IMR-90 (cell line): ENCODE results near the gene CA11. TPM values are rescaled to one million over a fixed set of nuclear protein-coding genes. Genes with fewer than 3 reads are reported as not detected.

ENCODE experiments used
- ATAC-seq: fragments of 200-7000 bp; cut with Tn5 transposase; 2 replicates; pipeline ENCODE4 v1.9.1; 2020; ENCODE audit warnings: low read depth, mild to moderate bottlenecking, moderate library complexity
- BruUV-seq: library from RNA; stranded (reverse); fragments of 400-500 nt; replicated peaks from 2 replicates; lab custom pipeline; 2021; lab: Mats Ljungman, UMichigan
- CTCF ChIA-PET: fragments of 300-600 bp; formaldehyde crosslinking; extraction: SDS; loops from one replicate; lab custom pipeline; 2021; ENCODE audit warnings: antibody characterized with exemption; lab: Yijun Ruan, JAX
- POLR2A ChIA-PET: fragments of 300-600 bp; sonication (Branson Sonifier 250); formaldehyde crosslinking; loops from one replicate; lab custom pipeline; 2022; ENCODE audit warnings: antibody characterized with exemption; ENCODE audit not compliant: unreplicated experiment; lab: Charles Lee
- DNase-seq: peaks from one replicate; pipeline ENCODE4 v3.0.0; 2013
- H2AFZ ChIP-seq: replicated peaks from 2 replicates; pipeline ENCODE3; 2013; ENCODE audit warnings: low read length, mild to moderate bottlenecking; ENCODE audit not compliant: poor library complexity
- H2AK5ac ChIP-seq: 2 replicates; pipeline ENCODE4 v1.6.1; 2013; ENCODE audit warnings: low read depth, low read length, inconsistent platforms
- H2AK9ac ChIP-seq: replicated peaks from 2 replicates; pipeline ENCODE3; 2013; ENCODE audit warnings: mild to moderate bottlenecking, low read depth, low read length, moderate library complexity; ENCODE audit not compliant: poor library complexity
- H2BK120ac ChIP-seq: 2 replicates; pipeline ENCODE4 v1.6.1; 2013; ENCODE audit warnings: low read depth, low read length, inconsistent platforms
- H2BK15ac ChIP-seq: 3 replicates; pipeline ENCODE4 v1.6.1; 2013; ENCODE audit warnings: low read depth, low read length, inconsistent platforms
- H2BK20ac ChIP-seq: 2 replicates; pipeline ENCODE4 v1.6.1; 2013; ENCODE audit warnings: low read depth, mild to moderate bottlenecking, inconsistent platforms, low read length, moderate library complexity
- H2BK5ac ChIP-seq: 2 replicates; pipeline ENCODE4 v1.6.1; 2013; ENCODE audit warnings: mild to moderate bottlenecking, low read depth, low read length, inconsistent platforms; ENCODE audit not compliant: poor library complexity, severe bottlenecking
- H3K14ac ChIP-seq: replicated peaks from 2 replicates; pipeline ENCODE4 v1.6.1; 2013; ENCODE audit warnings: low read depth, low read length, inconsistent platforms
- H3K18ac ChIP-seq: 2 replicates; pipeline ENCODE4 v1.6.1; 2013; ENCODE audit warnings: low read depth, low read length, control low read depth
- H3K23ac ChIP-seq: 2 replicates; pipeline ENCODE4 v1.6.1; 2013; ENCODE audit warnings: low read depth, low read length, inconsistent platforms
- H3K27ac ChIP-seq: 2 replicates; pipeline ENCODE4 v1.5.1; 2013; ENCODE audit warnings: mild to moderate bottlenecking, control low read depth, low read length; ENCODE audit not compliant: insufficient read depth
- H3K27me3 ChIP-seq: 2 replicates; pipeline ENCODE4 v1.6.1; 2013; ENCODE audit warnings: low read length; ENCODE audit not compliant: control insufficient read depth, insufficient read depth
- H3K36me3 ChIP-seq: 2 replicates; pipeline ENCODE4 v1.6.1; 2013; ENCODE audit warnings: low read length, mixed read lengths; ENCODE audit not compliant: control insufficient read depth, insufficient read depth
- H3K4ac ChIP-seq: 2 replicates; pipeline ENCODE4 v1.6.1; 2013; ENCODE audit warnings: low read depth, low read length, inconsistent platforms
- H3K4me1 ChIP-seq: 2 replicates; pipeline ENCODE4 v1.6.1; 2013; ENCODE audit warnings: low read length, mixed read lengths; ENCODE audit not compliant: control insufficient read depth, insufficient read depth
- H3K4me2 ChIP-seq: 2 replicates; pipeline ENCODE4 v1.6.1; 2013; ENCODE audit warnings: low read depth, mild to moderate bottlenecking, control low read depth, low read length, moderate library complexity
- H3K4me3 ChIP-seq: 2 replicates; pipeline ENCODE4 v1.5.1; 2013; ENCODE audit warnings: low read depth, mild to moderate bottlenecking, control low read depth, low read length, moderate library complexity; ENCODE audit not compliant: insufficient read depth
- H3K56ac ChIP-seq: 2 replicates; pipeline ENCODE4 v1.6.1; 2013; ENCODE audit warnings: low read length, inconsistent platforms; ENCODE audit not compliant: insufficient read depth; ENCODE audit errors: extremely low read depth
- H3K79me1 ChIP-seq, 2 experiments: 2 replicates each; pipeline ENCODE4 v1.6.1; 2013; ENCODE audit warnings: low read length in 2 of 2, inconsistent platforms in 1 of 2, low read depth in 1 of 2
- H3K9ac ChIP-seq: 2 replicates; pipeline ENCODE4 v1.6.1; 2013; ENCODE audit warnings: low read depth, low read length, control low read depth
- H3K9me1 ChIP-seq: 2 replicates; pipeline ENCODE4 v1.6.1; 2013; ENCODE audit warnings: low read length, inconsistent platforms; ENCODE audit not compliant: insufficient read depth
- H3K9me3 ChIP-seq: 2 replicates; pipeline ENCODE4 v1.6.1; 2013; ENCODE audit warnings: low read length; ENCODE audit not compliant: control insufficient read depth, insufficient read depth
- H4K20me1 ChIP-seq: 2 replicates; pipeline ENCODE4 v1.6.1; 2013; ENCODE audit warnings: low read length, inconsistent platforms; ENCODE audit not compliant: insufficient read depth
- H4K5ac ChIP-seq: 2 replicates; pipeline ENCODE4 v1.6.1; 2013; ENCODE audit warnings: mild to moderate bottlenecking, low read depth, low read length, control low read depth
- H4K8ac ChIP-seq, 2 experiments: 2 replicates each; pipeline ENCODE4 v1.6.1; 2013; ENCODE audit warnings: low read depth in 2 of 2, low read length in 2 of 2, control low read depth in 1 of 2, inconsistent platforms in 1 of 2
- H4K91ac ChIP-seq: 2 replicates; pipeline ENCODE4 v1.6.1; 2013; ENCODE audit warnings: low read depth, low read length, inconsistent platforms; ENCODE audit not compliant: insufficient read depth
- ELK1 ChIP-seq: fragments of 150-350 bp; IDR thresholded peaks from 2 replicates; pipeline ENCODE4 v1.6.1; 2016; ENCODE audit warnings: low read depth, mild to moderate bottlenecking, low read length, moderate library complexity, borderline replicate concordance
- RFX5 ChIP-seq: IDR thresholded peaks from 2 replicates; pipeline ENCODE4 v1.8.0; 2012; ENCODE audit warnings: low read depth, mild to moderate bottlenecking, low read length, moderate library complexity
- WGBS, 2 experiments: methylation state at CpG; one replicate each; pipeline versions ENCODE4 v1.1.5 to v1.1.7; 2013; ENCODE audit warnings: missing lambda C conversion rate in 2 of 2; ENCODE audit not compliant: insufficient read length in 1 of 2; ENCODE audit errors: extremely low coverage in 2 of 2; 5-methylcytosine and 5-hydroxymethylcytosine counted together
- dilution Hi-C: fragments of 300-500 bp; cut with HindIII; formaldehyde crosslinking; loops from one replicate; pipeline ENCODE4 v1.14.3; 2018; ENCODE audit warnings: low sequenced_read_pairs; ENCODE audit not compliant: unreplicated experiment
- in situ Hi-C: fragments of 300-500 bp; cut with MboI; formaldehyde crosslinking; loops from 3 replicates; pipeline ENCODE4 v1.14.3; 2019; ENCODE audit warnings: low sequenced_read_pairs, inconsistent platforms, mixed read lengths
- intact Hi-C: fragments of 100-400 bp; cut with micrococcal nuclease; formaldehyde crosslinking; loops from 2 replicates; pipeline ENCODE4 v1.10.0; 2022
- polyA plus RNA-seq, 3 experiments: library from polyadenylated mRNA; depleted of rRNA; stranded (reverse); fragments of >200 nt; gene quantifications; 2 replicates each; pipeline ENCODE4 v1.2.3, GENCODE V29; 2012; ENCODE audit warnings: low replicate concordance in 1 of 3
- total RNA-seq: library from RNA; depleted of rRNA; stranded (reverse); fragments of >200 nt; gene quantifications from 2 replicates; pipeline ENCODE4 v1.2.3, GENCODE V29; 2012

The CA11 gene
- total and polyA plus RNA-seq, 2 of the 4 experiments (the other 2 are of a cell fraction), result 1.3 to 2.9 TPM

- Histone ChIP-seq H3K56ac (no peak overlapping the region), H2BK15ac (no peak overlapping the region), H3K36me3 (no peaks in the 10 kb centered on the region), H2BK120ac (no peak overlapping the region), H3K9me3 (no peaks in the 10 kb centered on the region), H3K4me2 (no peak overlapping the region), H4K5ac (no peak overlapping the region), H3K4ac (no peak overlapping the region), H3K9me1 (peaks cover 3% of the 10 kb centered on the region; the same call in 1 of the 2 replicates), H4K91ac (no peak overlapping the region), H2BK20ac (no peak overlapping the region), H2AK9ac (no peak overlapping the region), H3K9ac (no peak overlapping the region), H2AFZ (no peak overlapping the region), H2BK5ac (no peak overlapping the region), H2AK5ac (no peak overlapping the region), H4K20me1 (no peaks in the 10 kb centered on the region), H3K14ac (no peak overlapping the region), H3K27ac (no peak overlapping the region), H3K23ac (no peak overlapping the region), H3K18ac (no peak overlapping the region), H3K79me1 (no peaks in the 10 kb centered on the region), H3K27me3 (peaks cover under 1% of the 10 kb centered on the region; the same call in 1 of the 2 replicates), H4K8ac (no peak overlapping the region), H3K4me1 (peaks cover 2% of the 10 kb centered on the region), H3K4me3 (no peak overlapping the region)
- ChIA-PET POLR2A (no interaction called here), CTCF (no interaction called here)
- ATAC-seq (no peak), DNase-seq (no peak)
- dilution Hi-C loops, result no loop called here
- intact Hi-C loops, result no loop called here
- 94% methylated on average over 23 of the region's 50 CpGs; no CpG with 5 or more reads in 1 of the 2 experiments for WGBS, 2 experiments
- in situ Hi-C loops, result no loop called here
- BruUV-seq, result no TSS peak
- TF ChIP-seq RFX5 (no peak), ELK1 (no peak)
These were observed 15.7 kb upstream of the CA11 start for GRCh38 chr19:48661711-48662090.
